HepG2 (cell line): Measurements from ENCODE around the gene RASSF7. TPM values are rescaled to one million over a fixed set of nuclear protein-coding genes. Genes with fewer than 3 reads are reported as not detected.

Experiments
- CENPT ChIP-seq: sonication (generic); formaldehyde crosslinking; IDR thresholded peaks from 2 replicates; pipeline ENCODE4 v1.8.0; 2022; ENCODE audit warnings: low read depth, mild to moderate bottlenecking, moderate library complexity, missing genetic modification reagents
- DNMT1 ChIP-seq: sonication (generic); formaldehyde crosslinking; IDR thresholded peaks from 2 replicates; pipeline ENCODE4 v1.5.1; 2020; ENCODE audit warnings: mild to moderate bottlenecking, missing genetic modification reagents
- ETV6 ChIP-seq: sonication (generic); formaldehyde crosslinking; conservative IDR thresholded peaks from 2 replicates; pipeline ENCODE4 v1.4.0; 2020; ENCODE audit warnings: missing genetic modification reagents
- MYNN ChIP-seq: sonication (generic); formaldehyde crosslinking; IDR thresholded peaks from 2 replicates; pipeline ENCODE4 v1.4.0; 2020; ENCODE audit warnings: mild to moderate bottlenecking, low read depth, missing genetic modification reagents
- PITX1 ChIP-seq: sonication (generic); formaldehyde crosslinking; IDR thresholded peaks from 2 replicates; pipeline ENCODE4 v1.5.1; 2020; ENCODE audit warnings: mild to moderate bottlenecking, missing genetic modification reagents
- THAP11 ChIP-seq: IDR thresholded peaks from 2 replicates; pipeline ENCODE4 v1.6.1; 2016; ENCODE audit warnings: missing biosample characterization, missing genetic modification reagents
- ZFX ChIP-seq: sonication (generic); formaldehyde crosslinking; IDR thresholded peaks from 2 replicates; pipeline ENCODE4 v1.4.0; 2020; ENCODE audit warnings: mild to moderate bottlenecking, low read depth, missing genetic modification reagents, moderate library complexity
- ZNF546 ChIP-seq: sonication (generic); formaldehyde crosslinking; conservative IDR thresholded peaks from 2 replicates; pipeline ENCODE4 v1.8.1; 2023; ENCODE audit warnings: mild to moderate bottlenecking, missing genetic modification reagents
- ZNF644 ChIP-seq: IDR thresholded peaks from 2 replicates; pipeline ENCODE4 v1.6.1; 2016; ENCODE audit warnings: low read depth
- ZNF713 ChIP-seq: sonication (generic); formaldehyde crosslinking; IDR thresholded peaks from 2 replicates; pipeline ENCODE4 v1.4.0; 2020; ENCODE audit warnings: mild to moderate bottlenecking, missing genetic modification reagents
- ZNF776 ChIP-seq: sonication (generic); formaldehyde crosslinking; IDR thresholded peaks from 2 replicates; pipeline ENCODE4 v1.4.0; 2020; ENCODE audit warnings: mild to moderate bottlenecking, missing genetic modification reagents
- ZSCAN22 ChIP-seq: sonication (generic); formaldehyde crosslinking; IDR thresholded peaks from 2 replicates; pipeline ENCODE4 v1.4.0; 2020; ENCODE audit warnings: mild to moderate bottlenecking, missing genetic modification reagents
- ZSCAN30 ChIP-seq: sonication (generic); formaldehyde crosslinking; IDR thresholded peaks from 2 replicates; pipeline ENCODE4 v1.5.0; 2020; ENCODE audit warnings: mild to moderate bottlenecking, missing genetic modification reagents
- polyA plus RNA-seq, 8 experiments: library from polyadenylated mRNA; depleted of rRNA in 3 of 8; stranded (reverse) in 7 of 8; unstranded in 1 of 8; fragments of >200 nt; fragmentation: Illumina TruSeq in 4 of 8; extraction: Trizol in 4 of 8; gene quantifications; 2 replicates each; pipeline versions ENCODE4 v1.2.1 to v1.2.3, GENCODE V29; 2011 to 2016; ENCODE audit warnings: low read depth in 4 of 8, missing spikeins in 1 of 8, mixed read lengths in 1 of 8; ENCODE audit not compliant: insufficient read depth in 1 of 8
- total RNA-seq, 5 experiments: library from RNA; depleted of rRNA; stranded (reverse); fragments of >200 nt; fragmentation: Illumina TruSeq; extraction: Trizol; gene quantifications; 2 replicates each; pipeline ENCODE4 v1.2.3, GENCODE V29; 2016; ENCODE audit warnings: low read depth in 1 of 5
- TF ChIP-seq, protein P1 (sequence below): sonication (generic); formaldehyde crosslinking; IDR thresholded peaks from 2 replicates; pipeline ENCODE4 v1.8.0; 2022; ENCODE audit warnings: mild to moderate bottlenecking, missing genetic modification reagents; ENCODE audit not compliant: insufficient replicate concordance
- TF ChIP-seq, protein P2 (sequence below), 2 experiments: fragments of 450-650 bp in 1 of 2; sonication (generic) in 1 of 2; formaldehyde crosslinking; IDR thresholded peaks; 2 replicates each; pipeline versions ENCODE4 v1.5.0 to v1.8.0; 2020 to 2022; ENCODE audit warnings: mild to moderate bottlenecking in 1 of 2, missing genetic modification reagents in 1 of 2
- TF ChIP-seq, protein P3 (sequence below): sonication (generic); formaldehyde crosslinking; IDR thresholded peaks from 2 replicates; pipeline ENCODE4 v1.8.1; 2023; ENCODE audit warnings: mild to moderate bottlenecking, missing genetic modification reagents, borderline replicate concordance
- TF ChIP-seq, protein P4 (sequence below): sonication (generic); formaldehyde crosslinking; IDR thresholded peaks from 2 replicates; pipeline ENCODE4 v1.4.0; 2020; ENCODE audit warnings: mild to moderate bottlenecking, low read depth, missing genetic modification reagents
- TF ChIP-seq, protein P5 (sequence below): sonication (generic); formaldehyde crosslinking; IDR thresholded peaks from 2 replicates; pipeline ENCODE4 v1.4.0; 2020; ENCODE audit warnings: missing genetic modification reagents, mild to moderate bottlenecking, borderline replicate concordance
- TF ChIP-seq, protein P6 (sequence below): IDR thresholded peaks from 2 replicates; pipeline ENCODE4 v1.6.1; 2016; ENCODE audit warnings: low read depth, control low read depth
- TF ChIP-seq, protein P7 (sequence below): sonication (generic); formaldehyde crosslinking; IDR thresholded peaks from 2 replicates; pipeline ENCODE4 v1.8.1; 2023; ENCODE audit warnings: mild to moderate bottlenecking, inconsistent platforms, moderate library complexity, missing genetic modification reagents, borderline replicate concordance

RASSF7 gene
- total and polyA plus RNA-seq, 2 of the 13 experiments (the other 11 are each of a cell fraction or from before 2014, with no cell fraction given): 20.2 to 28.6 TPM

DNA sequence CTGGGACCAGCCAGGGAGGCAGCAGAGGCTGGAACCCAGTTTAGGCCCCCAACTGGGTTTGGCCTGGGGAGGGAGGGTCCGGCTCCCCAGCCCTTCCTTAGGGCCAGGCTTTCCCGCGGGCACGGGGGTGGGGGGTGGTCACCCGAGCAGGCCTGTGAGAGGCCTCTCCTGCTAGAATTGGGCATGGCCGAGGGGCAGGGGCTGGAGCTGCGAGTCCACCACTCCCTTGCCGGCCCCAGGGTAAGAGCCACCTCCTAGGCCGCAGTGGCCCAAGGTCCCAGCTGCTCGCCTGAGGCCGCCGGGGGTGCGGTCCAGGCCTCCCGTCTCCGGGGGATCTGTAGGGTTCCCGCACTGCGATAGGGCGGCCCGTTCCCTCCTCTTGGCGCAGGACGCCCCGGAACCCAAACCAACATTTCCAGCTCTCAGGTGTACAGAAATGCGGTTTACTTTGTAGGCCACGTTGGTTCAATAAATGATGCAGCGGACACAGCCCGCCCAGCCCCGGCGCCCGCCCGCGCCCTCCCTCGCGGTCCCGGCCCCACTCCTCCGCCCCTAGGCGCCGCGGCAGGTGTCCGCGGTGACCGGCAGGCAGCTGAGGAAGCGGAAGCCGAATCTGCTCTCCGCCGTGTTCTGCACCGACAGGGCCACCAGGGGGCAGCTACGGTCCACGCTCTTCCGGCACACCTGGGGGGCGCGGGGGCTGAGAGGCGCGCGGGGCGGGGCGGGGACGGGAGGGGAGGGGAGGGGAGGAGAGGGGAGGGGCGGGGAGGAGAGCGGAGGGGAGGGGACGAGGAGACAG lies 6.1 kb upstream of the RASSF7 start (continued):
- TF ChIP-seq, protein P1, sequence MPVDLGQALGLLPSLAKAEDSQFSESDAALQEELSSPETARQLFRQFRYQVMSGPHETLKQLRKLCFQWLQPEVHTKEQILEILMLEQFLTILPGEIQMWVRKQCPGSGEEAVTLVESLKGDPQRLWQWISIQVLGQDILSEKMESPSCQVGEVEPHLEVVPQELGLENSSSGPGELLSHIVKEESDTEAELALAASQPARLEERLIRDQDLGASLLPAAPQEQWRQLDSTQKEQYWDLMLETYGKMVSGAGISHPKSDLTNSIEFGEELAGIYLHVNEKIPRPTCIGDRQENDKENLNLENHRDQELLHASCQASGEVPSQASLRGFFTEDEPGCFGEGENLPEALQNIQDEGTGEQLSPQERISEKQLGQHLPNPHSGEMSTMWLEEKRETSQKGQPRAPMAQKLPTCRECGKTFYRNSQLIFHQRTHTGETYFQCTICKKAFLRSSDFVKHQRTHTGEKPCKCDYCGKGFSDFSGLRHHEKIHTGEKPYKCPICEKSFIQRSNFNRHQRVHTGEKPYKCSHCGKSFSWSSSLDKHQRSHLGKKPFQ: no peak
- TF ChIP-seq ZNF713 (CRISPR knock-in tag): no peak
- no peak for TF ChIP-seq ZSCAN22 (CRISPR knock-in tag)
- TF ChIP-seq ETV6: no peak
- peak; percentile 27; the same call in 1 of the 2 replicates for TF ChIP-seq ZFX (CRISPR knock-in tag)
- 0 out of 2 replicates have a peak, but pooled peaks have one; percentile 37 for TF ChIP-seq DNMT1 (CRISPR knock-in tag)
- TF ChIP-seq PITX1 (CRISPR knock-in tag): no peak
- TF ChIP-seq ZSCAN30 (CRISPR knock-in tag): no peak
- peak; percentile 46; the same call in 1 of the 2 replicates for TF ChIP-seq THAP11 (CRISPR knock-in tag)
- TF ChIP-seq, protein P2, sequence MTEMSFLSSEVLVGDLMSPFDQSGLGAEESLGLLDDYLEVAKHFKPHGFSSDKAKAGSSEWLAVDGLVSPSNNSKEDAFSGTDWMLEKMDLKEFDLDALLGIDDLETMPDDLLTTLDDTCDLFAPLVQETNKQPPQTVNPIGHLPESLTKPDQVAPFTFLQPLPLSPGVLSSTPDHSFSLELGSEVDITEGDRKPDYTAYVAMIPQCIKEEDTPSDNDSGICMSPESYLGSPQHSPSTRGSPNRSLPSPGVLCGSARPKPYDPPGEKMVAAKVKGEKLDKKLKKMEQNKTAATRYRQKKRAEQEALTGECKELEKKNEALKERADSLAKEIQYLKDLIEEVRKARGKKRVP (CRISPR knock-in tag; IDR thresholded peaks at IDR 0.05): no peak
- TF ChIP-seq ZNF644 (CRISPR knock-in tag): no peak
- 0 out of 2 replicates have a peak, but pooled peaks have one; percentile 39 for TF ChIP-seq ZNF546 (CRISPR knock-in tag)
- TF ChIP-seq, protein P3, sequence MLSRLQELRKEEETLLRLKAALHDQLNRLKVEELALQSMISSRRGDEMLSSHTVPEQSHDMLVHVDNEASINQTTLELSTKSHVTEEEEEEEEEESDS (CRISPR knock-in tag): no peak
- no peak for TF ChIP-seq ZNF776 (CRISPR knock-in tag)
- TF ChIP-seq, protein P4, sequence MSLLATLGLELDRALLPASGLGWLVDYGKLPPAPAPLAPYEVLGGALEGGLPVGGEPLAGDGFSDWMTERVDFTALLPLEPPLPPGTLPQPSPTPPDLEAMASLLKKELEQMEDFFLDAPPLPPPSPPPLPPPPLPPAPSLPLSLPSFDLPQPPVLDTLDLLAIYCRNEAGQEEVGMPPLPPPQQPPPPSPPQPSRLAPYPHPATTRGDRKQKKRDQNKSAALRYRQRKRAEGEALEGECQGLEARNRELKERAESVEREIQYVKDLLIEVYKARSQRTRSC (CRISPR knock-in tag): no peak
- TF ChIP-seq, protein P5, sequence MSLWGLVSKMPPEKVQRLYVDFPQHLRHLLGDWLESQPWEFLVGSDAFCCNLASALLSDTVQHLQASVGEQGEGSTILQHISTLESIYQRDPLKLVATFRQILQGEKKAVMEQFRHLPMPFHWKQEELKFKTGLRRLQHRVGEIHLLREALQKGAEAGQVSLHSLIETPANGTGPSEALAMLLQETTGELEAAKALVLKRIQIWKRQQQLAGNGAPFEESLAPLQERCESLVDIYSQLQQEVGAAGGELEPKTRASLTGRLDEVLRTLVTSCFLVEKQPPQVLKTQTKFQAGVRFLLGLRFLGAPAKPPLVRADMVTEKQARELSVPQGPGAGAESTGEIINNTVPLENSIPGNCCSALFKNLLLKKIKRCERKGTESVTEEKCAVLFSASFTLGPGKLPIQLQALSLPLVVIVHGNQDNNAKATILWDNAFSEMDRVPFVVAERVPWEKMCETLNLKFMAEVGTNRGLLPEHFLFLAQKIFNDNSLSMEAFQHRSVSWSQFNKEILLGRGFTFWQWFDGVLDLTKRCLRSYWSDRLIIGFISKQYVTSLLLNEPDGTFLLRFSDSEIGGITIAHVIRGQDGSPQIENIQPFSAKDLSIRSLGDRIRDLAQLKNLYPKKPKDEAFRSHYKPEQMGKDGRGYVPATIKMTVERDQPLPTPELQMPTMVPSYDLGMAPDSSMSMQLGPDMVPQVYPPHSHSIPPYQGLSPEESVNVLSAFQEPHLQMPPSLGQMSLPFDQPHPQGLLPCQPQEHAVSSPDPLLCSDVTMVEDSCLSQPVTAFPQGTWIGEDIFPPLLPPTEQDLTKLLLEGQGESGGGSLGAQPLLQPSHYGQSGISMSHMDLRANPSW: no peak
- TF ChIP-seq MYNN (CRISPR knock-in tag): no peak
- no peak for TF ChIP-seq CENPT (CRISPR knock-in tag)
- TF ChIP-seq, protein P6, sequence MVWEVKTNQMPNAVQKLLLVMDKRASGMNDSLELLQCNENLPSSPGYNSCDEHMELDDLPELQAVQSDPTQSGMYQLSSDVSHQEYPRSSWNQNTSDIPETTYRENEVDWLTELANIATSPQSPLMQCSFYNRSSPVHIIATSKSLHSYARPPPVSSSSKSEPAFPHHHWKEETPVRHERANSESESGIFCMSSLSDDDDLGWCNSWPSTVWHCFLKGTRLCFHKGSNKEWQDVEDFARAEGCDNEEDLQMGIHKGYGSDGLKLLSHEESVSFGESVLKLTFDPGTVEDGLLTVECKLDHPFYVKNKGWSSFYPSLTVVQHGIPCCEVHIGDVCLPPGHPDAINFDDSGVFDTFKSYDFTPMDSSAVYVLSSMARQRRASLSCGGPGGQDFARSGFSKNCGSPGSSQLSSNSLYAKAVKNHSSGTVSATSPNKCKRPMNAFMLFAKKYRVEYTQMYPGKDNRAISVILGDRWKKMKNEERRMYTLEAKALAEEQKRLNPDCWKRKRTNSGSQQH (CRISPR knock-in tag): peak; percentile 76; the same call in 1 of the 2 replicates
- TF ChIP-seq, protein P7, sequence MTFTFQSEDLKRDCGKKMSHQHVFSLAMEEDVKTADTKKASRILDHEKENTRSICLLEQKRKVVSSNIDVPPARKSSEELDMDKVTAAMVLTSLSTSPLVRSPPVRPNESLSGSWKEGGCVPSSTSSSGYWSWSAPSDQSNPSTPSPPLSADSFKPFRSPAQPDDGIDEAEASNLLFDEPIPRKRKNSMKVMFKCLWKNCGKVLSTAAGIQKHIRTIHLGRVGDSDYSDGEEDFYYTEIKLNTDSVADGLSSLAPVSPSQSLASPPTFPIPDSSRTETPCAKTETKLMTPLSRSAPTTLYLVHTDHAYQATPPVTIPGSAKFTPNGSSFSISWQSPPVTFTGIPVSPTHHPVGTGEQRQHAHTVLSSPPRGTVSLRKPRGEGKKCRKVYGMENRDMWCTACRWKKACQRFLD (CRISPR knock-in tag): no peak
